ENCODE data around the gene CCDC85A.

CCDC85A gene

GRCh38 chr2:56192664-56193305 is 9.0 kb downstream of the CCDC85A start:
- DNase-seq (ENCODE audit: low read depth, low spot score), result no peak

DNA sequence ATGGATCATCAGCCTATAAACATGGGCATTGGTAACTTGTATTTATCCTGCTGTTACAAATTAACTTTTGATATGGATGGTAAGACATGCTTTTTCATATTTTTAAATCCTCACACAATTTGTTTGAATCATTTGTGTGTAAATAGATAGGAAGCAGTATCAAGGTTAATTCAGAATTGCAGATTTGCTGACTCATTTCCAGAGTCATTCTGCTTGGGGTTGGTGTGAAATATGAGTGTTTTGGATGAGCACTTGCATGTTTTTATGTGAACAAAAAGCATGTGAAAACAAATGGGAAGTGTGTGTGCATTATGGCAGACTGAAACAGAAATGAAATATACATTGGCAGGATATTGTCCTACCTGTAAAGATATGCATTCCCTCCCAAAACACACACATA is 11.8 kb downstream of the CCDC85A start:
- no peak for DNase-seq (ENCODE audit: low read depth, low spot score)

- no peak for DNase-seq (ENCODE audit: low read depth, low spot score)
These were observed 14.0 kb downstream of the CCDC85A start for GRCh38 chr2:56197816-56198215.

- no peak for DNase-seq (ENCODE audit: low read depth, low spot score)
These were observed 15.1 kb downstream of the CCDC85A start for GRCh38 chr2:56198936-56199335.

GRCh38 chr2:56199492-56199891 is 15.7 kb downstream of the CCDC85A start:
- DNase-seq (ENCODE audit: low read depth, low spot score), result no peak

DNA sequence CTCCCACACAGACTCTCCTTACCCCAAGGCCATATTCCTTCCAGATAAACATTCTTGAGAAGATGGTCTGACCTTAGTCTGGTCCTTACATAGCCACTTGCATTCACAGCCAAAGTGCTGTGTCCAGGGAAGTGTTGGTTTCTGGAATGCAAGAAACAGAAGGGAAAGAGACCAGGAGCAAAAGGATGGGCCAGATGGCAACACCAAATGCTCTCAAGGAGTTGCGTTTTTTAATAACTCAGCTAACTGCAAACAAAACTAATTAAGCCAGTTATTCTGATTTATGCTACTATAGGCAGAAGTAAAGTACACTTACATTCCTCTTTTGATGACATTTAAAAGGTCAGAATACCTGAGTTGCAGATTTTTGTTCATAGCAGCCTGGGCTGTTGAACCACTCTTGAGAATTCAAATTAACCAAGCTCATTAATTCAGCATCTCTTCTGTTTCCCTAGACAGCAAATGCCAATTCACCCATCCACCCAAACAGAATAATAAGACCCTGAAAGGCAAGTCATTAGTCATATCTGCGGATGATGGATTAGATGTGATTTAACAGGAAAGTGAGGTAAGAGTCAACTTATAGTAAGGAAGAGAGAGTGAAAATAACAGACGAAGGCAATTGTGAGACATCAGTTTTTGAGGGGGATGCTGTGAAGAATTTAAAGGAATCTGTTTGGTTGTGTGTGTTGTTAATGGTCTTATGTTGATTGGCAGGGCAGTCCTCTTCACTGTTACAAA is 18.8 kb downstream of the CCDC85A start:
- DNase-seq (ENCODE audit: low read depth, low spot score), result no peak

GRCh38 chr2:56204556-56204955 is 20.8 kb downstream of the CCDC85A start:
- DNase-seq (ENCODE audit: low read depth, low spot score), result no peak

- no peak for DNase-seq (ENCODE audit: low read depth, low spot score)
These were observed 22.5 kb downstream of the CCDC85A start for GRCh38 chr2:56206250-56206649.

- DNase-seq (ENCODE audit: low read depth, low spot score), result no peak
These were observed 24.0 kb downstream of the CCDC85A start for GRCh38 chr2:56207760-56208159.

GRCh38 chr2:56208380-56208779 is 24.6 kb downstream of the CCDC85A start:
- no peak for DNase-seq (ENCODE audit: low read depth, low spot score)

DNA sequence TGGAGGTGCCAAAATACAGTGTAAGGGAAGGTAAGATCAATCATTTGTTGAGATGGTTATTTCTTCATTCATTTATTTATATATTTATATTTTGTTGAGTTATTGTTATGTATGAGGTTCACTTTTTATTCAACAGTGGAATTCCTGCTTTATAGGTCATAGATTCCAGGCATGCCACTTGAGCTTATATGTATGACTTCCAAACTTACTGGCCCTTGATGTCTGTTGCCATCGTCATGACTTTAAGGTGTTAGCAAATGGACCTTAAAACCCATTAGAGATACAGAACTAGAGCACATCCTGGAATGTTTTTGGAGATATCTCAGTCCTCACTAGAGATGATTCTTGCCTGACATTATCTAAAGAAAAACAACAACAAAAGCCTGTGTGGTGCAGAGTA is 25.9 kb downstream of the CCDC85A start:
- no peak for DNase-seq (ENCODE audit: low read depth, low spot score)

DNA sequence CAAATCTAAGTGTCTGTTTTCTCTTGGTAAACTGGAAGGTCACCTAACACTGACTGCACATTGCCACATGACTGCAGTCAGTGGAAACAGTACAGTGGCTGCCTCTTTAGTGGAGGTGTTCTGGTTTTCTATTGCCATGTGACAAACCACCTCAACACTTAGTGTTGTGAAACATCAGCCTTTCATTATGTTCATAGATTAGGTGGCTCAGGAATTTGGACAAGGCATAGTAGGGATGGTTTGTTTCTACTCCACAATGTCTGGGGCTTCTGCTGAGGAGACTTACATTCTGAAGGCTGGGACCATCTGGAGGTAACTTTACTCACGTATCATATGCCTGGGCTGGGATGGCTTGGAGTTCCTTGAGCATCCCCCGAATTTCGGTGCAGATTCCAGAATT is 26.5 kb downstream of the CCDC85A start:
- DNase-seq (ENCODE audit: low read depth, low spot score), result no peak

- DNase-seq (ENCODE audit: low read depth, low spot score), result no peak
These were observed 27.3 kb downstream of the CCDC85A start for GRCh38 chr2:56211048-56211447.

DNA sequence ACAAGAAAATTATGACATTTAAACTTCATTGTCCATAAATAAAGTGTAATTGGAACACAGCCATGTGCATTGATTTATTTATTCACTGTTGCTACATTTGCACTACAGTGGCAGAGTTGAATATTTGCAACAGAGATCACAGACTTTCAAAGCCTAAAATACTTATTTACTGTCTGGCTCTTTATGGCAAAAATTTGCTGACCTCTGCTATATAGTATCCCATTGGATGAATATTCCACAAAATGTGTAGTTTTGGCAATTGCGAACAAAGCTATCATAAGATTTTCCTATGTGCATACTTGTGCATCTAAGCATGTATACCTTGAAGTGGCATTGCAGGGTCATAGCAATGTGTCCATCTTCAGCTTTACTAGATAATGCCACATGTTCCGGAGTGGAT is 32.1 kb downstream of the CCDC85A start:
- no peak for DNase-seq (ENCODE audit: low read depth, low spot score)

- no peak for DNase-seq (ENCODE audit: low read depth, low spot score)
These were observed 33.3 kb downstream of the CCDC85A start for GRCh38 chr2:56217106-56217505.

GRCh38 chr2:56222481-56222880 is 38.7 kb downstream of the CCDC85A start:
- no peak for DNase-seq (ENCODE audit: low read depth, low spot score)

DNA sequence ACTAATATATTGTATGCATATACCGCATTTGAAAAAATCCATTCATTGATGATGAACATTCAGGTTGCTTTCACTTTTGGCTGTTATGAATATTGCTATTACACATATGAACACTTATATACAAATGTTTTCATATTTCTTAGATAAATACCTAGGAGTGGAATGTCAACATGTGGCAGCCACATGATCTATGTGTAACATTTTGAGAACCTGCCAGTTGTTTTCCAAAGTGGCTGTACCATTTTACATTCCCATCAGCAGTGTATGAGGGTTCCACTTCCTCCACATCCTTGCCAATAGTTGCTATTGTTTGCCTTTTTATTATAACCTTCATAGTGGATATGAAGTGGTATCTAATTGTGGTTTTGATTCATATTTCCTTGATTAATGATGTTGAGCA is 40.5 kb downstream of the CCDC85A start:
- DNase-seq (ENCODE audit: low read depth, low spot score), result no peak

DNA sequence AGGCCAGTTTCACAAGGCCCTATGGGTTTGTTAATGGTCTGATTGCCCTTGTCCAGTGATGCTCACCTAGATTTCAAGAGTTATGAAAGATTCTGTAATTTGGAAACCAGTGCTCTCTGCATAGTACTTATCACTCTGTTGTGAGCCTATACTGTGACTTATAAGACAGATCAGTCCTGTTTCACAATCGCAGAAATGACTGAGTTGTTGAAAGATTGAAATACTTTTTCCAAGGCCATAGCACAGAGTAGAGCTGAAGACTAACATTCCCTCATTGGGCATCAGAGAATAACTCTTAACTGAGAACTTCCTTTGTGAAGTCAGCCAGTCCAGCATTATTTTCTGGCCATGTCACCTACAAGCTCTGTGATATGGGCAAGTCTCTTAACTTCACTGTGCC is 44.0 kb downstream of the CCDC85A start:
- no peak for DNase-seq (ENCODE audit: low read depth, low spot score)

DNA sequence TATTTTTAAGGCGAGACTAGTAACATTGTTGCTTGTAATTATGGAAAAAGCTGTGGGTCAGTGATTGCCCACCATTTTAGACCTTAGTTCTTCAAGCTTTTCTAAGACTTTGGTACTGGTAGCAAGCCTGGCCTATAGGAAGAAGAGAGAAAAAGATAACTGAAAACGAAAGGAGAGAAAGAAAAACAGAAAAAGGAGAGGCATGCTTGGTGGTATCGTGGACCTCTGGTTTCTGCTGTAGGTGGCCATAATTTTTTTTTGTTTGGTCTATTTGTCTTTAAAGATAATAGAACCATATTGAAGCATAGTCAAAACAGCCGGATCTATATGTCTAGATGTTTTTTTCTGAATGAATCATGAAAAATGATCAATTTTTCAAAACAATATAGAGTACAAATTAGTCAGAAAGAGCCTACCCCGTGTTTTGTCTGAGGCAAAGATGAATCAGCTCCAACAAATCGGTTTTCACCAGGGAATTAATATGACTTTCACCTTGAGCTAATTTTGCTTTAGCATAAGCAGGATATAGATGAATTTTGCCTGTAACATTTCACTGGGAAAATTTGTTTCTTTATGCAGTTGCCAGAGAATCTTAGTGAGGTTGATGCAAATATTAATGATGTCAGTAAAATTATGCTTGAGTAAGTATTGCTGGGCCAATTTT is 45.7 kb downstream of the CCDC85A start:
- DNase-seq (ENCODE audit: low read depth, low spot score), result no peak

DNA sequence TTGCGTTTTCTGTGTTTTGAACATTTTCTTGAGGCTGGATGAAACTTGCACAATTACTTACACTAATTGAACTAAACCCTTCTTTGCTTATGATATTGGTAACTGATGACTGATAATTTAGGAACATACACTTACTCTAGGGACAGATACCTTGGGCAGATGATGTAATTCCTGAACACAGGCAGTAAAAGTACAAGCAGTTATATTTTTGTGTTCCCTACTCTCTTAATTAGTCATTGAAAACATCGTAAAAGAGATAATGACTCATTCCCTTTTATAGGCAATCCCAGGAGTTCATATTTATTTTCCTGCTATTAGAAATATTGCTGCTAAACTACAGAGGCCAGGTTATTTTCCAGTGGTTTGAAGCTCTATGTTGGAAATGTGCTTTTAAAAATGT is 46.4 kb downstream of the CCDC85A start:
- DNase-seq (ENCODE audit: low read depth, low spot score), result no peak

DNA sequence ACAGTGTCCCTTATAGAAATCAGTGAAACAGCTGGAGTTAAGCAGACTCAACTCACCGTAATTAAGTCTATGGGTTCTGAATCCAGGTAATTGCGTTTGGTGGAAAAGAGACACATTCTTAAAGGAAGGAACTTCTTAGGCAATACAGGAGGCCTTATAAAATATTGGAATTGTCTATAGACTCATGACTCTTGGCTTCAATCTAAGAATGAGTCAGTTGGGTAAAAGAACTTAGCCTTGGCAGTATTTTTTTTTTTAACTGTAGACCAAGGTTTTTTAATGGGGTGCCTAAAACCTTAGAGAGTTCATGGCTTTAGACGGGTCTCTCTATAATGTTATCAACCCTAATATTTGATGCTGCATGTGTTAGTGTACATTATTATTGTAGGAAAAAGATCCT is 47.6 kb downstream of the CCDC85A start:
- DNase-seq (ENCODE audit: low read depth, low spot score), result no peak

DNA sequence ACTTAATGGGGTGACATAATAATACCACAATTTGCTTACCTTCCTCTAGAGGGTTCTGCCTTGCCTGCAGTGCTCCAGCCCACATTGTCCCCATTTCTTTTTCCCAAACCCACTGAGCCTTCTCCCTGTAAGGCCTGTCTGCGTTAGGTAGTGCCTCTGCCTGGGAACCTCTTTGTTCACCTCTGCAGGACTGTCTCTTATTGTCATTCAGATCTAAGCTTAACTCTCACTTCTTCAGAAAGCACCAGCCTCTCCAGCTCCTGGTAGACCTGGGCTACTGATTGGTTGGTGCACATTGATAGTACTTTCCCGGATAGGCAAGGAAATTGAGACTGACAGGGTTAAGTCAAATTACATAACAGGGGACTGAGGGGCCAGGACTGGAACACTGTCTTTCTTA is 49.1 kb downstream of the CCDC85A start:
- no peak for DNase-seq (ENCODE audit: low read depth, low spot score)

DNA sequence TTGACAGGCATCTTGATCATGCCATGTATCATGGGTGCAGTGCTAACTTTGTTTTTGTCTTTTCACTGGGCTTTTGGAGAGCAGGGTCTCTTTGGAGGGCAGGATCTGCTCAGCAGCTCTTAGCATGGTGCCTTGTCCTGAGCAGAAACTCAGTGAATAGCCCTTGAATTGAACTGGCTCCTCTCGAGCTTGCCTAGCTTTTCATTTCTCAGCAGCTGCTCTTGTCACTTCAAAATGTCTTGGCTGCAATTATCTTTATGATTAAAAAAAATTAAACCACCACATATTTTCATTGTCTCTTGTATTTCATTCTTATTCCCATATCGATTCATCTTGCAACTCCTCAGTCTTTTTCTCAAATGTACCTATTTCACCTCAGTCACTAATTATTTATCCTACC is 50.5 kb downstream of the CCDC85A start:
- DNase-seq (ENCODE audit: low read depth, low spot score), result no peak

All from activated CD4-positive, CD25-positive, alpha-beta regulatory T cell treated with anti-CD3 and anti-CD28 coated beads, Interleukin-2, amount 50 U/mL, for 16 hours (primary cell).